ENCODE measurements around the gene LMLN.
"Not testable (repeated sequence)": the region's sequence is repeated elsewhere in the genome, so short reads cannot be mapped to it uniquely, and the experiment has no call there.

LMLN gene

GRCh38 chr3:197958346-197958745 lies 1.7 kb upstream of the LMLN start:
- no peak for DNase-seq

GRCh38 chr3:197958848-197959247 lies 1.2 kb upstream of the LMLN start:
- not testable (repeated sequence) for DNase-seq

GRCh38 chr3:197959500-197959890 lies 522 bp upstream of the LMLN start:
- no peak for DNase-seq

- DNase-seq: peak; percentile 68
Measured at GRCh38 chr3:197960694-197961581, 921 bp downstream of the LMLN start.

GRCh38 chr3:197961582-197961945 lies 1.5 kb downstream of the LMLN start:
- no peak for DNase-seq

- DNase-seq: no peak
Measured at GRCh38 chr3:197963019-197963637, 3.1 kb downstream of the LMLN start.

GRCh38 chr3:197967337-197967989 lies 7.4 kb downstream of the LMLN start:
- not testable (repeated sequence) for DNase-seq

GRCh38 chr3:197970588-197970987 lies 10.6 kb downstream of the LMLN start:
- no peak for DNase-seq

GRCh38 chr3:197974016-197974415 lies 14.0 kb downstream of the LMLN start:
- DNase-seq: no peak

- DNase-seq: no peak
Measured at GRCh38 chr3:197975311-197975710, 15.3 kb downstream of the LMLN start.

- DNase-seq: no peak
Measured at GRCh38 chr3:197983076-197983475, 23.1 kb downstream of the LMLN start.

- no peak for DNase-seq
Measured at GRCh38 chr3:197989651-197990050, 29.6 kb downstream of the LMLN start.

- no peak for DNase-seq
Measured at GRCh38 chr3:197994736-197995135, 34.7 kb downstream of the LMLN start.

- DNase-seq: no peak
Measured at GRCh38 chr3:197996855-197997254, 36.8 kb downstream of the LMLN start.

GRCh38 chr3:197997936-197998335 lies 37.9 kb downstream of the LMLN start:
- no peak for DNase-seq

- no peak for DNase-seq
Measured at GRCh38 chr3:198017090-198017489, 57.1 kb downstream of the LMLN start.

GRCh38 chr3:198018416-198018815 lies 58.4 kb downstream of the LMLN start:
- no peak for DNase-seq

GRCh38 chr3:198019115-198019514 lies 59.1 kb downstream of the LMLN start:
- DNase-seq: no peak

GRCh38 chr3:198021320-198021719 lies 61.3 kb downstream of the LMLN start:
- no peak for DNase-seq

- DNase-seq: no peak
Measured at GRCh38 chr3:198022604-198023003, 62.6 kb downstream of the LMLN start.

GRCh38 chr3:198025644-198026043 lies 65.6 kb downstream of the LMLN start:
- no peak for DNase-seq

GRCh38 chr3:198026620-198027019 lies 66.6 kb downstream of the LMLN start:
- no peak for DNase-seq

- no peak for DNase-seq
Measured at GRCh38 chr3:198027045-198027798, 67.2 kb downstream of the LMLN start.
